DND-41 (cell line): ENCODE measurements around the gene MEG3.

Source experiments
- ATAC-seq: fragments of 200-7000 bp; cut with Tn5 transposase; 3 replicates; pipeline ENCODE4 v1.9.1; 2021; ENCODE audit warnings: low read depth; ENCODE audit not compliant: insufficient read depth
- DNase-seq: peaks from one replicate; pipeline ENCODE4 v3.0.0-alpha.2; 2020
- H2AFZ ChIP-seq: 2 replicates; pipeline ENCODE4 v1.6.0; 2012; ENCODE audit warnings: low read depth, low read length
- H3K27ac ChIP-seq: 2 replicates; pipeline ENCODE4 v1.5.1; 2012; ENCODE audit warnings: low read length, inconsistent platforms
- H3K27me3 ChIP-seq: fragments of 200-600 bp; sonication (generic); 2 replicates; pipeline ENCODE4 v1.6.0; 2012; ENCODE audit warnings: low read length, mild to moderate bottlenecking, inconsistent platforms; ENCODE audit not compliant: insufficient read depth, poor library complexity
- H3K36me3 ChIP-seq: 2 replicates; pipeline ENCODE4 v1.5.1; 2012; ENCODE audit warnings: low read length, inconsistent platforms; ENCODE audit not compliant: insufficient read depth
- H3K4me1 ChIP-seq: 2 replicates; pipeline ENCODE4 v1.5.1; 2012; ENCODE audit warnings: mild to moderate bottlenecking, low read length; ENCODE audit not compliant: insufficient read depth
- H3K4me2 ChIP-seq: 2 replicates; pipeline ENCODE4 v1.6.0; 2012; ENCODE audit warnings: mild to moderate bottlenecking, moderate library complexity, low read length, inconsistent platforms; ENCODE audit not compliant: insufficient read depth
- H3K4me3 ChIP-seq, 2 experiments: fragments of 200-600 bp in 1 of 2; shearing (Covaris generic) in 1 of 2; 2 replicates each; pipeline ENCODE4 v1.5.1; 2012 to 2016; ENCODE audit warnings: inconsistent platforms in 2 of 2, low read length in 2 of 2, mild to moderate bottlenecking in 2 of 2, low read depth in 1 of 2, moderate library complexity in 1 of 2
- H3K79me2 ChIP-seq: 2 replicates; pipeline ENCODE4 v1.6.0; 2012; ENCODE audit warnings: low read length, inconsistent platforms; ENCODE audit not compliant: insufficient read depth
- H3K9ac ChIP-seq: 2 replicates; pipeline ENCODE4 v1.6.0; 2012; ENCODE audit warnings: low read depth, mild to moderate bottlenecking, inconsistent platforms, low read length, moderate library complexity
- H3K9me3 ChIP-seq: 2 replicates; pipeline ENCODE4 v1.5.1; 2012; ENCODE audit warnings: low read length, moderate library complexity, mild to moderate bottlenecking, inconsistent platforms; ENCODE audit not compliant: insufficient read depth, severe bottlenecking
- H4K20me1 ChIP-seq: 2 replicates; pipeline ENCODE4 v1.6.0; 2012; ENCODE audit warnings: low read length; ENCODE audit not compliant: insufficient read depth
- CTCF ChIP-seq: IDR thresholded peaks from 2 replicates; pipeline ENCODE4 v1.5.1; 2012; ENCODE audit warnings: borderline replicate concordance, low read length, moderate library complexity, mild to moderate bottlenecking; ENCODE audit not compliant: poor library complexity, severe bottlenecking; ENCODE audit errors: extremely low read depth
- EZH2 ChIP-seq: IDR thresholded peaks from 3 replicates; pipeline ENCODE4 v1.6.1; 2012; ENCODE audit warnings: borderline replicate concordance, low read depth, mild to moderate bottlenecking, moderate library complexity, low read length, inconsistent platforms; ENCODE audit not compliant: severe bottlenecking

Gene MEG3

GRCh38 chr14:100834794-100835547 lies 9.1 kb downstream of the MEG3 start:
- no peak overlapping the region for H3K4me2 ChIP-seq

GRCh38 chr14:100835548-100836310 lies 9.8 kb downstream of the MEG3 start:
- H3K9ac ChIP-seq: no peak overlapping the region
- no peaks in the 10 kb centered on the region for H3K4me1 ChIP-seq
- DNase-seq (no peak), ATAC-seq (no peak)
- H3K27ac ChIP-seq: no peak overlapping the region
- no peaks in the 10 kb centered on the region for H3K79me2 ChIP-seq
- H4K20me1 ChIP-seq: 0 out of 2 replicates have a peak, but pooled peaks cover 5% of the 10 kb centered on the region
- TF ChIP-seq EZH2 (no peak), CTCF (no peak)
- H2AFZ ChIP-seq: no peak overlapping the region
- H3K9me3 ChIP-seq: no peaks in the 10 kb centered on the region
- H3K4me2 ChIP-seq: no peak overlapping the region
- peaks cover 14% of the 10 kb centered on the region for H3K27me3 ChIP-seq
- H3K4me3 ChIP-seq: no peak overlapping the region
- H3K36me3 ChIP-seq: no peaks in the 10 kb centered on the region

More at GRCh38 chr14:100834794-100835547, 9.1 kb downstream of the MEG3 start:
- Histone ChIP-seq H3K9me3 (no peaks in the 10 kb centered on the region), H2AFZ (no peak overlapping the region), H3K79me2 (no peaks in the 10 kb centered on the region), H3K4me1 (no peaks in the 10 kb centered on the region), H3K4me3 (no peak overlapping the region), H4K20me1 (0 out of 2 replicates have a peak, but pooled peaks cover 5% of the 10 kb centered on the region), H3K27me3 (peaks cover 14% of the 10 kb centered on the region), H3K36me3 (no peaks in the 10 kb centered on the region), H3K9ac (no peak overlapping the region), H3K27ac (no peak overlapping the region)
- DNase-seq: no peak
- TF ChIP-seq EZH2 (no peak), CTCF (no peak)
- ATAC-seq: no peak

- ATAC-seq: no peak
- Histone ChIP-seq H3K36me3 (no peaks in the 10 kb centered on the region), H3K9me3 (no peaks in the 10 kb centered on the region), H2AFZ (no peak overlapping the region), H3K27me3 (peaks cover 12% of the 10 kb centered on the region), H3K4me2 (no peak overlapping the region), H3K27ac (no peak overlapping the region), H3K4me3 (no peak overlapping the region), H3K9ac (no peak overlapping the region), H3K79me2 (no peaks in the 10 kb centered on the region), H3K4me1 (no peaks in the 10 kb centered on the region), H4K20me1 (0 out of 2 replicates have a peak, but pooled peaks cover 5% of the 10 kb centered on the region)
- no peak for DNase-seq
- TF ChIP-seq EZH2: no peak
- TF ChIP-seq CTCF: no peak
These were observed 10.4 kb downstream of the MEG3 start for GRCh38 chr14:100836311-100836805.
